Brain microvascular endothelial cell (primary cell): ENCODE results near the gene LTF.

Source experiments
- DNase-seq: peaks from one replicate; pipeline ENCODE4 v3.0.0-alpha.2; 2020
- H3K27ac ChIP-seq: fragments of 250-450 bp; sonication (Bioruptor Pico); 2 replicates; pipeline ENCODE4 v1.5.1; 2020; ENCODE audit warnings: mild to moderate bottlenecking, moderate library complexity
- H3K27me3 ChIP-seq: fragments of 250-450 bp; sonication (Bioruptor Pico); replicated peaks from 2 replicates; pipeline ENCODE4 v1.5.1; 2020; ENCODE audit warnings: mild to moderate bottlenecking
- H3K36me3 ChIP-seq: fragments of 250-450 bp; sonication (Bioruptor Pico); replicated peaks from 2 replicates; pipeline ENCODE4 v1.5.1; 2020; ENCODE audit warnings: mild to moderate bottlenecking
- H3K4me3 ChIP-seq: 2 replicates; pipeline ENCODE4 v1.5.1; 2011; ENCODE audit warnings: low read depth, mild to moderate bottlenecking, control low read depth, low read length, moderate library complexity
- CTCF ChIP-seq: IDR thresholded peaks from 2 replicates; pipeline ENCODE4 v1.5.1; 2011; ENCODE audit warnings: low read depth, mild to moderate bottlenecking, moderate library complexity, low read length, control low read depth, inconsistent platforms; ENCODE audit errors: missing control alignments
- in situ Hi-C: cut with HindIII; loops from 2 replicates; pipeline ENCODE4 v1.10.0; 2017; ENCODE audit warnings: low sequenced_read_pairs, low pct_ligation_motif_present

Gene LTF

DNA sequence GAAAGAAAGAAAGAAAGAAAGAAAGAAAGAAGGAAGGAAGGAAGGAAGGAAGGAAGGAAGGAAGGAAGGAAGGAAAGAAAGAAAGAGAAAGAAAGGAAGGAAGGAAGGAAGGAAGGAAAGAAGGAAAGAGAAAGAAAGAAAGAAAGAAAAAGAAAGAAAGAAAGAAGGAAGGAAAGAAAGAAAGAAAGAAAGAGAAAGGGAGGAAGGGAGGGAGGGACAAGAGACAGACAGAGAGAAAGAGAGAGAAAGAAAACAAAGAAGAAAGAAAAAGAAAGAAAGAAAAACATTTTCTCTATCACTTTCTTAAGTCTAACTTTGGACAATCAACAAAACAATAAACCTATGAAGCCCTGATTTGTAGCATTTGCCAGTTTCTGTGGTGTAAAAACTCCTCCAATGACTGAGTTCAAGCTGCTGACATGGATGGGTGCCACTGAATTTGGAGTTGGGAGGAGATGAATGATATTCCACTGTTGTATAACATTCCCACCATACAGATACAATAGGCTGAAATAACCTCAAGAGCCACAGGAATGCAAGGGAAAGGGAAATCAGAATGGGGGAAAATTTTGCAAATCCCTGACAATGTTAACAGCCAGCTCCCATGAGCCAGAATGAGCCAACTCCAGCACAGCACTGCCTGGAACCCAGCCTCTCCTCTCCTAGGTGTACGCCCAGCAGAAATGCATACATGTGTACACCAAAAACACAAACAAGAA is 18.1 kb upstream of the LTF start:
- Histone ChIP-seq H3K4me3 (no peak overlapping the region), H3K27ac (no peak overlapping the region), H3K27me3 (no peaks in the 10 kb centered on the region), H3K36me3 (no peaks in the 10 kb centered on the region)
- in situ Hi-C loops, result loop anchor here (25.0 kb wide), 1 partner anchor 155 kb away; no protein-coding TSS in a partner anchor
- TF ChIP-seq CTCF, result no peak
- peak; percentile 40 for DNase-seq

GRCh38 chr3:46481636-46482035 is 16.9 kb upstream of the LTF start:
- in situ Hi-C loops, result loop anchor here (25.0 kb wide), 1 partner anchor 156 kb away; no protein-coding TSS in a partner anchor
- no peak for TF ChIP-seq CTCF
- no peaks in the 10 kb centered on the region for H3K27me3 ChIP-seq
- no peak overlapping the region for H3K4me3 ChIP-seq
- H3K27ac ChIP-seq, result no peak overlapping the region
- DNase-seq, result no peak
- H3K36me3 ChIP-seq, result no peaks in the 10 kb centered on the region

GRCh38 chr3:46480491-46481195 is 15.9 kb upstream of the LTF start:
- no peak overlapping the region for H3K4me3 ChIP-seq
- no peaks in the 10 kb centered on the region for H3K27me3 ChIP-seq
- no peak overlapping the region for H3K27ac ChIP-seq
- DNase-seq, result no peak
- in situ Hi-C loops, result loop anchor here (25.0 kb wide), 1 partner anchor 157 kb away; no protein-coding TSS in a partner anchor
- no peaks in the 10 kb centered on the region for H3K36me3 ChIP-seq
- TF ChIP-seq CTCF, result no peak

DNA sequence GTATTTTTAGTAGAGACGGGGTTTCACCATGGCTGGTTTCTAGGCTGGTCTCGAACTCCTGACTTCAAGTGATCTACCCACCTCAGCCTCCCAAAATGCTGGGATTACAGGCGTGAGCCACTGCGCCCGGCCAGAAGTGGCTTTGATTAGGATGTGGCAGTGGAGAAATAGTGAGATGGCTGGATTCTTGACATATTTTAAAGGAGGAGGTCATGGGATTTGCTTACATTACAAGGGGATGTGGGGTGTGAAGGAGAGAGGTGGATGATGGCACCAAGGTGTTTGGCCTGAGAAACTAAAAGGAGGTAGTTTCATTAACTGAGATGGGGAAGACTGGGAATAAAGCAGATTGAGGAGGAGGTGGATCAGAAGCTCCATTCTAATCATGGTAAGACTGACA is 15.0 kb upstream of the LTF start:
- Histone ChIP-seq H3K4me3 (no peak overlapping the region), H3K27ac (no peak overlapping the region), H3K27me3 (peaks cover 2% of the 10 kb centered on the region), H3K36me3 (no peaks in the 10 kb centered on the region)
- in situ Hi-C loops, result loop anchor here (25.0 kb wide), 1 partner anchor 158 kb away; no protein-coding TSS in a partner anchor
- no peak for TF ChIP-seq CTCF
- DNase-seq, result no peak

DNA sequence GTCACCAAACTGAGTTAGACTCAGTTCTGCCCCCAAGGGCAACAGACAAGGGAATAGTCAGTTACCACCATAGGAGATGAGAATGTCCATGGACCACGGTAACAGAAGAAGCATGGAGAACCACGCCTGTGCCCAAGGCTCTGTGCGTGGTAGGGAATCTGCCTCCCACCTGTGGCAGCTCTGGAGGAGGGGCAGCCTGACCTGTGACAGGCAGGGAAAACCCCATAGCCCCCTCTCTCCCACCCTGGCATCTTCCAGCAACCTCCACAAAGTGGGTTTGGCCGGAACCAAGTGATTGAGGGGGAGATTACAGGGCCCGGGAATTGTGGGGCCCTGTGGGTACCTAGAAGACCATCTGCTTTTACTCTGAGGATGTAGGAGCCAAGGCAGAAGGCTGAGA is 14.3 kb upstream of the LTF start:
- in situ Hi-C loops, result loop anchor here (25.0 kb wide), 1 partner anchor 158 kb away; no protein-coding TSS in a partner anchor
- TF ChIP-seq CTCF, result no peak
- Histone ChIP-seq H3K27me3 (peaks cover 2% of the 10 kb centered on the region), H3K27ac (no peak overlapping the region), H3K36me3 (no peaks in the 10 kb centered on the region), H3K4me3 (no peak overlapping the region)
- no peak for DNase-seq
